HG03280 (cell line): ENCODE measurements around the gene INTS13.
"Not testable (repeated sequence)": the region's sequence is repeated elsewhere in the genome, so short reads cannot be mapped to it uniquely, and the experiment has no call there.

ENCODE experiments used
- ATAC-seq: cut with Tn5 transposase; IDR thresholded peaks from one replicate; pipeline ENCODE4 v1.9.1; 2021; ENCODE audit warnings: mild to moderate bottlenecking, moderate library complexity; ENCODE audit not compliant: unreplicated experiment

INTS13 gene

GRCh38 chr12:26869908-26870459 lies 67.8 kb downstream of the INTS13 start:
- no peak for ATAC-seq

- no peak for ATAC-seq
Measured at GRCh38 chr12:26869104-26869494, 68.7 kb downstream of the INTS13 start.

- ATAC-seq, result no peak
Measured at GRCh38 chr12:26868447-26869103, 69.2 kb downstream of the INTS13 start.

- peak; percentile 66 for ATAC-seq
Measured at GRCh38 chr12:26867080-26867479, 70.7 kb downstream of the INTS13 start.

- ATAC-seq, result no peak
Measured at GRCh38 chr12:26863515-26863914, 74.3 kb downstream of the INTS13 start.

DNA sequence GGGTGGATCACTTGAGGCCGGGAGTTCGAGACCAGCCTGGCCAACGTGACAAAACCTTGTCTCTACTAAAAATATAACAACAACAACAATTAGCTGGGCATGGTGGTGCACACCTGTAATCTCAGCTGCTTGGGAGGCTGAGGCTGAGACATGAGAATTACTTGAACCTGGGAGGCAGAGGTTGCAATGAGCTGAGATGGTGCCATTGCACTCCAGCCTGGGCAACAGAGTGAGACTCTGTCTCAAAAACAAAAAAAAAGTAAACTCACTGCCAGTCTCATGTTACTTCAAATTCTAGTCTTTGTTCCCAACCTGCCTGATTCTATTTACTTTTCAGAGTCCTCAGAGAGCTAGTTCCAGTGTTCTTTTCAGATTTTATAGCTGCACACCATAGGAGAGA lies 75.0 kb downstream of the INTS13 start:
- ATAC-seq, result not testable (repeated sequence)

DNA sequence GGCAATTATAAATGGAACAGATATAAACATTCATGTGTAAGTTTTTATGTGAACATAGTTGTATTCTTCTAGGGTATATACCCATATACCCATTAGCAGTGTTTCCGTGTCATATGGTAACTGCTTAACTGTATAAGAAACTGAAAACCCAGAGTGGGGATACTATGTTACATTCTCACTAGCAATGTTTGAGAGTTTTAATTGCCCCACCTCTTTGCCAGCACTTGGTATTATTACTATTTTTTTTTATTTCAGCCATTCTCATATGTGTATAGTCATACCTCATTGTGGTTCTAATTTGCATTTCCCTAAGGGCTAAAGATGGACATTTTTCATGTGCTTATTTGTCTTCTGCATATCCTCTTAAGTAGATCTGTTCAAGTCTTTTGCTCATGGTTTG lies 76.1 kb downstream of the INTS13 start:
- no peak for ATAC-seq

DNA sequence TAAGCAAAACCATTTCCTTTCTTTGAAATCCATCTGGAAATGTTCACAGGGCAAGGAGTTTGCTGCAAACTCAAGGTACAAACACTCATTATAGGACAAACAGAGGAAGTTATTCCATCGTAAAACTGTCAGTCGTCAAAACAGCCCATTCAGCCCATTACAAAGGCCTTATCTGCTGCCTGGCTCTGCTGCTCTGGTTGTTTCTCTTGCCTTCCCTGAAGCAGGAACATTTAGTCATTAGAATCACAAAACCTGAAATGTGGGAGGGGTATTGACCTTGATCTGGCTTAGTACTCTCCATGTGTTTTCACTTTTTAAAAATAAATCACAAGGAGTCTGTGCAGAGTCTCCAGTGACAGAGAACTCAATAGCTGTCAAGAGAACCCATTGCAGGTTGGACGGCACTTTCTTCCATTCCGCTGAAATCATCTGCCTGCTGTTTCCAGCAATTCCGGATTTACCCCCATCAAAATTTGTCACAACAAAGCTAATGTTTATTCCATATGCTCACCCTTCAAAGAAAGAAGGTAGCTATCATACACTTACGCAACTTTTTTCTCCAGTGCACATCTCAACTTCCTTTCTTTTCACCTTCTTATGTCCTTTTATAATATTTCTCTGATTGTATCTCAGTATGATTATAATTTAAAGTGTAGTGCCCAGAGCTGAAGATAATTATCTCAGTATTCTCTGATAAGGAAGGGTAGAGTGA lies 80.2 kb downstream of the INTS13 start:
- ATAC-seq, result no peak

GRCh38 chr12:26855337-26855736 lies 82.4 kb downstream of the INTS13 start:
- no peak for ATAC-seq
